Neural cell (in vitro differentiated cells): ENCODE results near the gene SEC14L3.

ENCODE experiments used
- CTCF ChIP-seq: fragments of 450-650 bp; IDR thresholded peaks from 2 replicates; pipeline ENCODE4 v1.5.1; 2014; ENCODE audit warnings: antibody characterized with exemption, mild to moderate bottlenecking, moderate library complexity; ENCODE audit not compliant: poor library complexity, severe bottlenecking
- EP300 ChIP-seq: fragments of 450-650 bp; conservative IDR thresholded peaks from 2 replicates; pipeline ENCODE4 v1.6.1; 2014; ENCODE audit warnings: antibody characterized with exemption, mild to moderate bottlenecking, moderate library complexity; ENCODE audit not compliant: poor library complexity, severe bottlenecking
- EZH2 ChIP-seq: fragments of 200-600, 300-800 bp; shearing (Covaris generic), sonication (generic); IDR thresholded peaks from 2 replicates; pipeline ENCODE4 v1.6.1; 2014; ENCODE audit warnings: antibody characterized with exemption, low read length, borderline replicate concordance, mild to moderate bottlenecking; ENCODE audit not compliant: insufficient read depth, poor library complexity, severe bottlenecking
- POLR2AphosphoS5 ChIP-seq: IDR thresholded peaks from 2 replicates; pipeline ENCODE4 v1.6.1; 2012
- RAD21 ChIP-seq: fragments of 450-650 bp; conservative IDR thresholded peaks from 2 replicates; pipeline ENCODE4 v1.6.1; 2014; ENCODE audit warnings: antibody characterized with exemption, mild to moderate bottlenecking, moderate library complexity
- REST ChIP-seq: IDR thresholded peaks from 2 replicates; pipeline ENCODE4 v1.6.1; 2012; ENCODE audit warnings: borderline replicate concordance
- SMC3 ChIP-seq: fragments of 450-650 bp; conservative IDR thresholded peaks from 2 replicates; pipeline ENCODE4 v1.6.1; 2014; ENCODE audit warnings: antibody characterized with exemption, mild to moderate bottlenecking, moderate library complexity; ENCODE audit not compliant: poor library complexity
- TAF1 ChIP-seq: IDR thresholded peaks from 2 replicates; pipeline ENCODE4 v1.6.1; 2012; ENCODE audit warnings: low read depth

- TF ChIP-seq CTCF = no peak
- TF ChIP-seq EZH2 = no peak
- no peak for TF ChIP-seq EP300
- no peak for TF ChIP-seq RAD21
- no peak for TF ChIP-seq POLR2AphosphoS5
- no peak for TF ChIP-seq REST
- no peak for TF ChIP-seq TAF1
- no peak for TF ChIP-seq SMC3
Observed at GRCh38 chr22:30514252-30514651, 42.4 kb upstream of the SEC14L3 start.
